HG02678 (cell line): ENCODE data around the gene ANGPT4.
"Not testable (repeated sequence)": the region's sequence is repeated elsewhere in the genome, so short reads cannot be mapped to it uniquely, and the experiment has no call there.

Source experiments
- ATAC-seq: cut with Tn5 transposase; IDR thresholded peaks from one replicate; pipeline ENCODE4 v1.9.1; 2021; ENCODE audit warnings: mild to moderate bottlenecking, moderate library complexity; ENCODE audit not compliant: unreplicated experiment

ANGPT4 gene

GRCh38 chr20:829551-829950, 86.6 kb downstream of the ANGPT4 start:
- no peak for ATAC-seq

DNA sequence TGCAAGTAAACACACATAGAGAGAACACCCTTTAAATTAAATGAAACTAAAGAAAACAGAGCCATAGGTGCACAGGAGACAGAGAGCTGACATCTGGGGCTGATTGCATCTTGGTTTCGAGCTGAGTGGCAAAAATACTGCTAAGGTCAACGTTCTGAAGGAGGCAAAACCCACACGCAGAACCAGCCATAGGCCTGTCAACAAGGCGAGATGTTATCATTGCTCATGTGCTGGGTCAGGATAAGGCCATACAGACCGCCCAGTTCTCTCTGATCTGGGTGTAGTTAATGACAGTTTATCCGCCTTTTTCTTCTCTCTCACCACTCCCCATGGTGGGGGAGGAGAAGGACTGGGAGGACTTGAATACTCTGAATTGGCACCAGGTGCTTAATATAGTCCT, 87.1 kb downstream of the ANGPT4 start:
- ATAC-seq, result no peak

DNA sequence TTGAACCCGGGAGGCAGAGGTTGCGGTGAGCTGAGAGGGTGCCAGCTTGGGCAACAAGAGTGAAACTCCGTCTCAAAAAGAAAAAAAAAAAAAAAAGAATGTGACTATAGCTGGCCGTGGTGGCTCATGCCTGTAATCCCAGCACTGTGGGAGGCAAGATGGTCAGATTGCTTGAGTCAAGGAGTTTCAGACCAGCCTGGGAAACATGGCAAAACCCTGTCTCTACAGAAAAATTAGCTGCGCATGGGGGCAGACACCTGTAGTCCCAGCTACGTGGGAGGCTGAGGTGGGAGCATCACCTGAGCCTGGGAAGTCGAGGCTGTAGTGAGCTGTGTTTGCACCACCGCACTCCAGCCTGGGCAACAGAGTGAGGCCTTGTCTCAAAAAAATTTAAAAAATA, 88.2 kb downstream of the ANGPT4 start:
- ATAC-seq, result not testable (repeated sequence)

DNA sequence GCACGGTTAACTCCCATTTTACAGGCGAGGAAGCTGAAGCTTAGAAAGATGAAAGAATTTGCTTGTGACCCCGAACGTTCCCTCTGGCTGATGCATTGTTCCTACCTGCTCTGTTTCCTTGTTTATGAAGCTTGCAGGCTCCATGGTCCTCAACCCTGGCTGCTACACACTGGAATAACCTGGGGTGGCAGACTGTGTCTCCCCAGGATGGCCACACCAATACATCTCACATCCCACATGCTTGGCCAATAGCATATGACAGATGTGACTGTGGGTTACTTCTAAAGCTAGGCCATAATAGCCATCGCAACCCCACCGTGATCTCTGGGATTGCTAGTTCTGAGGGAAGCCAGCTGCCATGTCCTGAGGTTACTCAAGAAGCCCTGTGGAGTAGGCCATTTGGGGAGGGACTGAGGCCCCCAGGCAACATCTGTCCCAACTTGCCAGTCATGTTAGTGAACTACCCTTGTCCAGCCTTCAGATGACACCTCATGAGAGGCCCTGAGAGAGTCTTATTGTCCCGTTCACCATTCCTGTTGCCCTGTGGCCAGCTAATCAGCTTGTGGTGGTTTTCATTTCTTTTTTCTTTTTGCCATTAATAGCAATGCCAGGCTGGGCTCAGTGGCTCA, 89.3 kb downstream of the ANGPT4 start:
- no peak for ATAC-seq

GRCh38 chr20:825710-826421, 90.3 kb downstream of the ANGPT4 start:
- ATAC-seq, result no peak

DNA sequence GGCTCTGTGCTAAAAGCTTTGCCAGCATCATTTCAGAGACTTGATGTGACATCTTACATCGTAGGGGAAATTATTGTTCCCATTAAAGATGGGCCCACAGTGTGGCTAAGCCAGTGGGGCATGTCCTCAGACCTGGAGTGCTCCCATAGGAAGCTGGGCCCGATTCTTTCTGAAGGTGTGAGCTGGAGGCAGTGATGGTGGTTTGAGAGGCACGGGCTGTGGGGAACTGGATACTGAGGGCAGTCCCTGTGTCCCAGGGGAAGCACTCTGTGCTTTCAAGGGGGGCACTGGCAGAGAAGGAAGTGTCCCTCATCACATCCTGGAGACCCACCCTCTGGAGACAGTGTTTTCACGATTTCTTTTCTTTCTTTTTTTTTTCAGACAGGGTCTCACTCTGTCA, 91.2 kb downstream of the ANGPT4 start:
- ATAC-seq, result no peak

DNA sequence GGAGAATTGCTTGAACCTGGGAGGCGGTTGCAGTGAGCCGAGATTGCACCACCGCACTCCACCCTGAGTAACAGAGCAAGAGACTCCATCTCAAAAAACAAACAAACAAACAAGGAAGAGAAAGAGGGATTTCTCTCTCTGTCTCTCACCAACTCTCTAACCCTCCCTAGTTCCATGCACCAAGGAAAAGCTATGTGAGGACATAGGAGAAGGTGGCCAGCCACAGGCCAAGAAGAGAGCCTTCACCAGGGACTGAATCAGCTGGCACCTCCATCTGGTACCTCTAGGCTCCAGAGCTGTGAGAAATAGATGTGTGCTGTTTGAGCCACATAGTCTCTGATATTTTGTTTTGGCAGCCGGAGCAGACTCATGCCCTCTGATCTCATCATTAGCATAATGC, 91.6 kb downstream of the ANGPT4 start:
- no peak for ATAC-seq

GRCh38 chr20:823574-823902, 92.6 kb downstream of the ANGPT4 start:
- ATAC-seq, result no peak

- ATAC-seq, result no peak
Measured at GRCh38 chr20:822651-823573, 93.2 kb downstream of the ANGPT4 start.

DNA sequence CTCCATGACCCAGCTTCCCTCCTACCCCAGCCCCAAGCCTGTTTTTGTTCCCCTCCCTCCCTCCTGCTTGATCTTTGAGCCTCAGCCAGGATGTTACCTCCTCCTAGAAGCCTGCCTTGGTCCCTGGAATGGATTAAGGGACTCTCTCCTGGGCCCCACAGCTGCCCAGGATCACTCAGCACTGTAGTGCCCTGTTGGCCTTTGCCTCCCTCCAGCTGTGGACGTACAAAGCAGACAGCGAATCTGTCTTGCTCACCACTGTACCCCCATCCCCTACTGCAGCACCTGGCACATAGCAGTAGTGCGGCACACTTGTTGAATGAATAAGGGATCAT, 94.4 kb downstream of the ANGPT4 start:
- ATAC-seq, result no peak

GRCh38 chr20:821046-821730, 94.9 kb downstream of the ANGPT4 start:
- no peak for ATAC-seq

DNA sequence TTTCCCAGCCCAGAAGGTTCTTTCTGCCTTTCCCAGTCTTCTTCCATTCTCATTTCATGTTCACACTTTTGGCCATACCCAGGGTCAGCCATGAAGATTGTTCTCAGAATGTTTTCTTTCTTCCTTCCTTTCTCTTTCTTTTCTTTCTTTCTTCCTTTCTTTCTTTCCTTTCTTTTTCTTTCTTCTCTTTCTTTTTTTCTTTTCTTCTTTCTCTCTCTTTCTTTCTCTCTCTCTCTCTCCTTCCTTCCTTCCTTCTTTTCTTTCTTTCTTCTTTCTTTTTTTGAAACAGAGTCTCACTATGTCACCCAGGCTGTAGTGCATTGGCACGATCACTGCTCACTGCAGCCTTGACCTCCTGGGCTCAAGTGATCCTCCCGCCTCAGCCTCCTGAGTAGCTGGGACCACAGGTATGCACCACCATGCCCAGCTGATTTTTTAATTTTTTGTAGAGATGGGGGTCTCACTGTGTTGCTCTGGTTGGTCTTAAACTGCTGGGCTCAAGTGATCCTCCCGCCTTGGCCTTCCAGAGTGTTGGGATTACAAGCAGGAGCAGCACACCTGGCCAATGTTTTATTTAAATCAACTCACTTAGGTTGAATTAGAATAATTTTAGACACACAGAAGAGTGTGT, 95.7 kb downstream of the ANGPT4 start:
- ATAC-seq, result no peak
